Erythroblast (primary cell): Measurements from ENCODE around the gene TARDBP.
"Not testable (repeated sequence)": the region's sequence is repeated elsewhere in the genome, so short reads cannot be mapped to it uniquely, and the experiment has no call there.

Experiments used
- DNase-seq, 2 experiments: peaks; one replicate each; lab custom pipeline; 2025; lab: John Stamatoyannopoulos, UW
- GATA1 ChIP-seq: IDR thresholded peaks from 2 replicates; pipeline ENCODE4 v1.6.1; 2011; ENCODE audit warnings: low read depth, mild to moderate bottlenecking, control low read depth, low read length, moderate library complexity
- POLR2A ChIP-seq: IDR thresholded peaks from 2 replicates; pipeline ENCODE4 v1.6.1; 2011; ENCODE audit warnings: mild to moderate bottlenecking, low read length

TARDBP gene

DNA sequence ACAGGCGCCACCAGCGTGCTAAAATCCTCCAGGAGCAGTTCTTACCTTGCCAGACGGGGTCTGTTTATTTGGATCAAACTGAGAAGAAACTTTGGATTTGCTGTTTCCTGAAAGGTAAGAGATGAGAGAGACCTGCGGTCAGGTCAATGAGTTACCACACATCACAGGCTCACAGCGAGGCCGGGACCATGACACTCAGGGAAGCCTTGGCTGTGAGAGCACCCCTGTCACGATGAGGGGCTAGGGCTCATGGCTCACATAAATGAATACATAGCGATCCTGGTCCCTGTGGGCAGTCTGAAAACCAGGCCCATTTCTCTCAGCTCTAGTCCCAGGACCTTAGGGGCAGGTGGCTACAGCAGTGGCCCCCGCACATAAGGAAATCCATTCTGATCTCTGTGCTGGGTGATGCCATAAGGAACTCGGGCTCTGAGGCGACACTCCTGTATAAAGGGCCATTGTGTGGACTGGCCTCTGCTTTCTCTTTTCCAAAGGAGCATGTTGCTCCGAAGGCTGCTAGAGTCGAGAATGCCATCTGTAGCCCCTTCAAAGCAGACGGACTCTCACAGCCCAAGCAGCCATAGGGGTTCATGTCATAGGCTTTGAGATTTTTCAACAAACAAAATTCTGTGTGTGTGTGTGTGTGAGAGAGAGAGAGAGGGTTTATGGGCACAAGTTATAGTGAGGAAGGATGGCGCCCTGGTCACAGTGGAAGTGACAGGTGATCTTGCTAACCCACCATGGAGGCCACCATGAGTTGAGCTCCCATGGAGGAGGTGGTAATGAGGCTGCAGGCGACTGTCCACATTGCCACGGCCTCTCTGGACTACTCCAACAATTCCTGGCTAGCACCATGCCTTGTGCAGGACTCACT is 56.4 kb downstream of the TARDBP start:
- no peak for TF ChIP-seq POLR2A
- no peak for TF ChIP-seq GATA1

DNA sequence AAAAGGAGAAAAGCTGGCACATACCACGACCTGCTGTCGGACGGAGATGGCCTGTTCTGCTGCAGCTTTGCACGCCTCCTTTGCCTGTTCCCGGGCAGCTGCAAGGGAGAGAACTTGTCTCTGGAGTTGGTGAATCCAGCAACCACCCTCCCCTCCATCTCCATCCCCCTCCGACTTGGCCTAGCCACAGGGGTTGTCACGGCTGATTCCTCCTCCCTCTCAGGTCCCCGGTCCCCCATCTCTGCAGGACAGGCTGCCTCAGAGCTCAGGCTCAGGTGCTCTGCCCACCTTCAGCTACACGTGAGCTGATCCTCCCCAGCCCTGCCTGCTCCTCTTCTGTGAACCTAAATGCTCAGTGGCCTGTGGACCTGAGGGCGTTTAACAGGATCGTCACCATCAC is 58.4 kb downstream of the TARDBP start:
- TF ChIP-seq GATA1 (no peak), POLR2A (no peak)
- DNase-seq, result no peak

More for the DNA sequence above, 56.4 kb downstream of the TARDBP start:
- no peak for DNase-seq

DNA sequence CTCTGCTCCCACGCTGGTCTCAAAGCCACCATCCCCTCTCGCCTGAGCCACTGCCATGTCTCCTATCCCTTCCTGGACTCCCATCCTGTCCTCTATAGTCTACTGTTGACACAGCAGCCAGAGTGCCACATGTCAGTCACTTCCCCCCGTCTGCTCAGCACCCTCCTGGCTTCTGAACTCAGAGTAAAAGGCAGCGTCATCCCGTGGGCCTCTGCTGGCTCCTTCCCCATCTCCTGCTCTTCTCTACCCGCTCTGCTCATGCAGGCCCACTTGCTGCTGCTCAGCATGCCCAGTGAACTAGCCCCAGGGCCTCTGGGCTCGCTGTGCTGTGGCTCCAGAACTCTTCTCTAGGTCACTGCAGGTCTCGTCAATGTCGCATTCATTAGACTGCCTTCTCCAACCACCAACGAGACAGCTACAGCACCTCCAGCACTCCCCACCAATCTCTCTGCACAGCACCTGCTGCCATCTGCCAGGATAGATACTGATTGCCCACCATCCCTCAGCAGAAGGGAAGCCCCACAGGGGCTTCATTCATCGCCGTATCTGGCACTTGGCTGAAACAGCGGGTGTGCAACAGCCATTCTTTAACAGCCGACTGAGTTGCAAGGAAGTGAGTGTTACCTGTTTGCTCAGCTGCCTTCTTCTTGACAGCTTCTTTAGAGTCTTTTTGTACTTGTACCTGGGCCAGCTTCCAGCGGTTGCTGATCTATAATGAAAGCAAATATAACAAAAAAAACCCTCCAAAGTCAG is 59.2 kb downstream of the TARDBP start:
- DNase-seq, result no peak
- TF ChIP-seq GATA1 (no peak), POLR2A (no peak)

DNA sequence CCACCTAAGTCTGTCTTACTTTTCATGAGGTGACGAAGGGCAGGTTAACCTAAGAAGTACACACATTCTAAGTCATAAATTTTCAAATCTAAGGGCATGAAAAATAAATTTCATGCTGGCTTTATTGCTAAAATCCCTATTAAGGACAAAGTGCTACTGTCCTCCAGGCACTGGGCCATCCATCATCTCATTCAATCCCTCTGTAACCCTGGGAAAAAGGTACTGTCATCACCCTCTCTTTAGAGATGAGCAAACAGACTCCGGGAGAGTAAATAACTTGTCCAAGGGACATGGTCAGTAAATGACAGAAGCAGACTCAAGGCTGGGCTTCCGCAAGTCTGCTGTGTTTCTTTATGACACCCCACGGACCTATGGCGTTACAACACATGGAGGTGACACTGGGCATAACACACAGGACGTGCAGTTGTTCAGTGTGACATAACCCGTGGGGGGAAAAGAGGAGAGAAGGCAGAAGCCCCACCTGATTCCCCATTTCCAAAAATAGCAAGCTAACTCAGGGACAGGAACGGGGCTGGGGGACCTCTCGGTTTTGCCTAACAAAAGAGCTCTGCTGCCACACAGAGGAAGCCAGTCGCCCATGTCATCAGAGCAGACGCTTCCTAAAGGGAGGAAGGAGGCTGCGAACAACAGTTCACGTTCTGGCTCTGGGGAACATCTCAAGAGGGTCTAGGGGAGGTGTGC is 59.9 kb downstream of the TARDBP start:
- no peak for DNase-seq
- TF ChIP-seq GATA1, result no peak
- no peak for TF ChIP-seq POLR2A

DNA sequence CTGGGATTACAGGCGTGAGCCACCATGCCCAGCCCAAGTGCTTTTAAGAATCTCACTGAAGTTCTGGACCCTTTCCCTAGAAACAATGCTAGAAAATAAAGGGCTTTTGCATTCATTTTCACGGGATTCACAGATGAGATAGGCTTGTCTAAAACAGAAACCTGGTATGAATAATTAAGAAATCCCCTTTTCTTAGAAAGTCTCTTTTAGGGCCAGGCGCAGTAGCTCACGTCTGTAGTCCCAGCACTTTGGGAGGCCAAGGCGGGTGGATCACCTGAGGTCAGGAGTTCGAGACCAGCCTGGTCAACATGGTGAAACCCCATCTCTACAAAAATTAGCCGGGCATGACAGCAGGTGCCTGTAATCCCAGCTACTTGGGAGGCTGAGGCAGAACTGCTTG is 60.9 kb downstream of the TARDBP start:
- DNase-seq, result not testable (repeated sequence)
